HepG2 (cell line): Measurements from ENCODE around the gene AHNAK. TPM values are rescaled to one million over a fixed set of nuclear protein-coding genes. Genes with fewer than 3 reads are reported as not detected.

ENCODE experiments used
- ATF2 ChIP-seq: sonication (generic); formaldehyde crosslinking; IDR thresholded peaks from 2 replicates; pipeline ENCODE4 v1.4.0; 2020; ENCODE audit warnings: missing genetic modification reagents
- CEBPG ChIP-seq: IDR thresholded peaks from 2 replicates; pipeline ENCODE4 v1.6.1; 2016
- CHD4 ChIP-seq: fragments of 200-600 bp; sonication (generic); IDR thresholded peaks from 2 replicates; pipeline ENCODE4 v1.7.0; 2017; ENCODE audit warnings: mild to moderate bottlenecking, low read length, borderline replicate concordance
- FOXP1 ChIP-seq, 2 experiments: fragments of 450-650 bp in 1 of 2; IDR thresholded peaks; 2 replicates each; pipeline ENCODE4 v1.6.1; 2017 to 2018; ENCODE audit warnings: antibody characterized with exemption in 1 of 2
- HNRNPK ChIP-seq: fragments of 200-400 bp; formaldehyde crosslinking; IDR thresholded peaks from 2 replicates; pipeline ENCODE4 v1.6.1; 2018; ENCODE audit warnings: low read length, low read depth, moderate library complexity, mild to moderate bottlenecking; ENCODE audit not compliant: poor library complexity, severe bottlenecking
- JARID2 ChIP-seq: sonication (generic); formaldehyde crosslinking; IDR thresholded peaks from 2 replicates; pipeline ENCODE4 v1.8.1; 2023; ENCODE audit warnings: missing genetic modification reagents, inconsistent platforms; ENCODE audit not compliant: insufficient replicate concordance
- KLF13 ChIP-seq: sonication (generic); formaldehyde crosslinking; IDR thresholded peaks from 2 replicates; pipeline ENCODE4 v1.4.0; 2020; ENCODE audit warnings: mild to moderate bottlenecking, missing genetic modification reagents
- ONECUT2 ChIP-seq: sonication (generic); formaldehyde crosslinking; IDR thresholded peaks from 2 replicates; pipeline ENCODE4 v1.4.0; 2020; ENCODE audit warnings: missing genetic modification reagents
- PITX1 ChIP-seq: sonication (generic); formaldehyde crosslinking; IDR thresholded peaks from 2 replicates; pipeline ENCODE4 v1.5.1; 2020; ENCODE audit warnings: mild to moderate bottlenecking, missing genetic modification reagents
- SMARCC2 ChIP-seq: fragments of 450-650 bp; IDR thresholded peaks from 2 replicates; pipeline ENCODE4 v1.6.1; 2017; ENCODE audit warnings: antibody characterized with exemption, mild to moderate bottlenecking
- SRSF4 ChIP-seq: fragments of 200-400 bp; formaldehyde crosslinking; IDR thresholded peaks from one replicate; pipeline ENCODE4 v1.6.1; 2018; ENCODE audit warnings: mild to moderate bottlenecking, low read depth, low read length, moderate library complexity; ENCODE audit not compliant: poor library complexity, severe bottlenecking
- SRSF9 ChIP-seq: fragments of 200-400 bp; formaldehyde crosslinking; IDR thresholded peaks from 2 replicates; pipeline ENCODE4 v1.6.1; 2018; ENCODE audit warnings: borderline replicate concordance, mild to moderate bottlenecking, low read depth, low read length; ENCODE audit not compliant: insufficient read depth, poor library complexity, severe bottlenecking
- ZNF143 ChIP-seq: sonication (generic); formaldehyde crosslinking; IDR thresholded peaks from 2 replicates; pipeline ENCODE4 v1.4.0; 2020; ENCODE audit warnings: missing genetic modification reagents
- ZNF160 ChIP-seq: sonication (generic); formaldehyde crosslinking; IDR thresholded peaks from 2 replicates; pipeline ENCODE4 v1.8.0; 2022; ENCODE audit warnings: mild to moderate bottlenecking, inconsistent platforms, missing genetic modification reagents
- ZNF362 ChIP-seq: sonication (generic); formaldehyde crosslinking; IDR thresholded peaks from 2 replicates; pipeline ENCODE4 v1.4.0; 2020; ENCODE audit warnings: missing genetic modification reagents, mild to moderate bottlenecking, borderline replicate concordance
- ZNF609 ChIP-seq: sonication (generic); formaldehyde crosslinking; IDR thresholded peaks from 2 replicates; pipeline ENCODE4 v1.4.0; 2020; ENCODE audit warnings: mild to moderate bottlenecking, missing genetic modification reagents, borderline replicate concordance
- ZSCAN31 ChIP-seq: sonication (generic); formaldehyde crosslinking; IDR thresholded peaks from 2 replicates; pipeline ENCODE4 v1.5.0; 2020; ENCODE audit warnings: low read depth, mild to moderate bottlenecking, missing genetic modification reagents
- polyA plus RNA-seq, 8 experiments: library from polyadenylated mRNA; depleted of rRNA in 3 of 8; stranded (reverse) in 7 of 8; unstranded in 1 of 8; fragments of >200 nt; fragmentation: Illumina TruSeq in 4 of 8; extraction: Trizol in 4 of 8; gene quantifications; 2 replicates each; pipeline versions ENCODE4 v1.2.1 to v1.2.3, GENCODE V29; 2011 to 2016; ENCODE audit warnings: low read depth in 4 of 8, missing spikeins in 1 of 8, mixed read lengths in 1 of 8; ENCODE audit not compliant: insufficient read depth in 1 of 8
- total RNA-seq, 5 experiments: library from RNA; depleted of rRNA; stranded (reverse); fragments of >200 nt; fragmentation: Illumina TruSeq; extraction: Trizol; gene quantifications; 2 replicates each; pipeline ENCODE4 v1.2.3, GENCODE V29; 2016; ENCODE audit warnings: low read depth in 1 of 5
- TF ChIP-seq, protein P1 (sequence below): sonication (generic); formaldehyde crosslinking; IDR thresholded peaks from 2 replicates; pipeline ENCODE4 v1.4.0; 2020; ENCODE audit warnings: missing genetic modification reagents

Gene AHNAK
- total and polyA plus RNA-seq, 2 of the 13 experiments (the other 11 are each of a cell fraction or from before 2014, with no cell fraction given): 23.4 to 25.0 TPM

GRCh38 chr11:62591448-62592145 is 45.0 kb upstream of the AHNAK start, which contains the start of gene TUT1 (continued):
- TF ChIP-seq, protein P1, sequence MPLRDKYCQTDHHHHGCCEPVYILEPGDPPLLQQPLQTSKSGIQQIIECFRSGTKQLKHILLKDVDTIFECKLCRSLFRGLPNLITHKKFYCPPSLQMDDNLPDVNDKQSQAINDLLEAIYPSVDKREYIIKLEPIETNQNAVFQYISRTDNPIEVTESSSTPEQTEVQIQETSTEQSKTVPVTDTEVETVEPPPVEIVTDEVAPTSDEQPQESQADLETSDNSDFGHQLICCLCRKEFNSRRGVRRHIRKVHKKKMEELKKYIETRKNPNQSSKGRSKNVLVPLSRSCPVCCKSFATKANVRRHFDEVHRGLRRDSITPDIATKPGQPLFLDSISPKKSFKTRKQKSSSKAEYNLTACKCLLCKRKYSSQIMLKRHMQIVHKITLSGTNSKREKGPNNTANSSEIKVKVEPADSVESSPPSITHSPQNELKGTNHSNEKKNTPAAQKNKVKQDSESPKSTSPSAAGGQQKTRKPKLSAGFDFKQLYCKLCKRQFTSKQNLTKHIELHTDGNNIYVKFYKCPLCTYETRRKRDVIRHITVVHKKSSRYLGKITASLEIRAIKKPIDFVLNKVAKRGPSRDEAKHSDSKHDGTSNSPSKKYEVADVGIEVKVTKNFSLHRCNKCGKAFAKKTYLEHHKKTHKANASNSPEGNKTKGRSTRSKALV (CRISPR knock-in tag): no peak; the same call in 1 of the 2 replicates
- TF ChIP-seq ZNF362 (CRISPR knock-in tag) (no peak; the same call in 1 of the 2 replicates), HNRNPK (no peak), ZNF609 (0 out of 2 replicates have a peak, but pooled peaks have one; percentile 29), ZSCAN31 (peak; percentile 91), SRSF9 (no peak), PITX1 (CRISPR knock-in tag) (peak; percentile 73; the same call in 1 of the 2 replicates), FOXP1 (IDR thresholded peaks at IDR 0.05) (no peak), FOXP1 (CRISPR knock-in tag; IDR thresholded peaks at IDR 0.05) (no peak), ONECUT2 (CRISPR knock-in tag) (peak; percentile 62; the same call in 1 of the 2 replicates), SRSF4 (no peak), JARID2 (CRISPR knock-in tag) (no peak), CHD4 (peak; percentile 52; the same call in 1 of the 2 replicates), KLF13 (CRISPR knock-in tag) (no peak), ZNF160 (CRISPR knock-in tag) (no peak), CEBPG (CRISPR knock-in tag) (peak; percentile 76), ZNF143 (CRISPR knock-in tag) (peak; percentile 62; the same call in 1 of the 2 replicates), ATF2 (CRISPR knock-in tag) (peak; percentile 92), SMARCC2 (no peak)
